HUDEP-2 (cell line): ENCODE results near the gene KPNA5.
A peak's percentile ranks its signal among the peaks of the same experiment; 100 is the strongest.
"Not testable (repeated sequence)": the region's sequence is repeated elsewhere in the genome, so short reads cannot be mapped to it uniquely, and the experiment has no call there.

Experiments used
- DNase-seq, 76 experiments: peaks; one replicate each; lab custom pipeline; 2025; ENCODE audit not compliant: unreplicated experiment in 76 of 76; lab: John Stamatoyannopoulos, UW

KPNA5 gene

GRCh38 chr6:116680880-116681672, at the start of gene KPNA5:
Gene KPNA5, plus strand, starts transcription at chr6:116681211. Its CDS starts 124 bp downstream, at chr6:116681335.
- DNase-seq: peak in 75 of 76 experiments; percentile 59 to 95 (median 87)

DNA sequence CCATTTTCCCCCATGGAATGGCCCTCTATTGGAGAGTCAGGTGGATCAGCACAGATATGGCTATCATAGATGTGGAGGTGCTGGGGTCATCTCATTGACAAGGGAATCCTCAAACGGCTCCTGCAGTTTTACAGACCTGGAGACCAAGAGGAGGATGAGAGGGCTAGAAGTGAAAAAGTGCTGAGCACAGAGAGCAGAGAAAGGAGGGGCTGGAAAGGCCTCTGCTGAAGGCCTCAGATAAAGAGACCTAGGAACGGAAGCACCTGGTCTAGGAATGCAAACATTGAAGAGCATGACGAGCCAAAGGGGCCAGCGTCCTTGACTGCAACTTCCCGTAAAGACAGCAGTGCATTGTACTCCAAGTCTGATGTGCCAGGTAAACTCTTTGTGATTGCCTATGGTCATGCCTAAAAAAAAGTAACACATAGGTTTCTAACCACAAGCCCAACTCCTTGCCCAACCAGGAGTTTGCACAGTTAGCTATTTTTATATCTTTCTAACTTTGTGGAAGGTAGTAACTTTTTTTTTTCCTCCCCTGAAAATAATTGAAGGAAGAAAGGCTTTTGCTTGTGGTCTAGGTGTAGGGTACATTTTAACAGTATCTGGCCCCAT, 49.5 kb upstream of the KPNA5 start:
- no peak for DNase-seq

GRCh38 chr6:116633685-116634084, 47.3 kb upstream of the KPNA5 start:
- DNase-seq: peak in 10 of 76 experiments; percentile 6 to 23 (median 16)

DNA sequence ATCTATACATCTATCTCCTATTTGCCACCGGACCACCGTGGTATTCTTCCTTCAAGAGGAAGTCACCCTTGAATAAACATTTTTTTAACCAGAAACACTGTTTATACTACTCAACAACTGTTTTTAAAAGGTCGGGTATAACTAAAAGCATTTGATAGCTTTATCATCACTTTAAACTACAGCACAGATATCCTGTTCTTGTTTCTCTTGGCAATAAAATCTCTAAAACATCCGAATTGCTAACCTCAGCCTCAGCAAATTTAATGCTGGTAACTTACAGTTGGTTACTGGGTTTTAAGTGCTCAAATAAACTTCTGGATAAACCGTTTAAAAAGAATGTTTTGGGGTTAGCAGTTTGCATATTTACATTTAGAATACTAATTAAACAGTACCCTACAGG, 32.9 kb upstream of the KPNA5 start:
- no peak for DNase-seq

DNA sequence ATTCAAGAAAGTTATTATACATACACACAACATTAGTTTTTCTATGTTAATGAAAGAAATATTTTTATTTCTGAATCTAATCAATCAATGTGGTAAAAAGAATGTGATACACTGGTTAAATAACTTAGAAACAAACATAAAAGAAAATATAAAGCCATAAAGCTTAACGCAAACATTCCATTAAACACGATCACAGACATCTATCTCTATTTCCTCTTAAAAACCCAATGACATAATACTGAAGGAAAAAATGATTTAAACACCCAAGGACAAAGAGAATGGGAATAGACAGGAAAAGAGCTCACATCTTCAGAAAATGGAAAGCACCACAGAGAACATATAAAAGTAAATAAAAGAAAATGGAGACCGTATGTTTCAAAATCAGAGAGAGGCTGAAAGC, 31.9 kb upstream of the KPNA5 start:
- DNase-seq: no peak

- peak in 1 of 76 experiments; percentile 28 for DNase-seq
These were observed 29.1 kb upstream of the KPNA5 start for GRCh38 chr6:116651916-116652315.

GRCh38 chr6:116661594-116661993, 19.4 kb upstream of the KPNA5 start:
- DNase-seq: peak in 4 of 76 experiments; percentile 12 to 33 (median 24)

GRCh38 chr6:116662202-116662601, 18.8 kb upstream of the KPNA5 start:
- peak in 5 of 76 experiments; percentile 14 to 25 (median 22) for DNase-seq

DNA sequence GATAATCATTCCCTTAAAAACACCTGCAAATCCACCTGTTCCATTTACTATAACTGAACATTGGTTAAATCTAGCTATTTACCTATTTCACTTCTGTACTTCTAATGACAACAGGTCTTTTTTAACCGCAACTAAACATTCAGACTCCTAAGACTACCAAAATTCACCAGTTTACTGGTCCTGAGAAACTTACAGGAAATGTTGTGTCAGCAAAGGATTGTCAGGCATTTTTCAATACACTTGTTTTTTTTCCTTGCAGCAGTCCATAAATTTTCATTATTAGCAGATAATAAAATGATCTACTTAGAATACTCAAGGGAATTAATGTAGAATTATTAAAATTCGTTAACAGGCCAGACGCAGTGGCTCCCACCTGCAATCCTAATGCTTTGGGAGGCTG, 17.7 kb upstream of the KPNA5 start:
- DNase-seq: no peak

DNA sequence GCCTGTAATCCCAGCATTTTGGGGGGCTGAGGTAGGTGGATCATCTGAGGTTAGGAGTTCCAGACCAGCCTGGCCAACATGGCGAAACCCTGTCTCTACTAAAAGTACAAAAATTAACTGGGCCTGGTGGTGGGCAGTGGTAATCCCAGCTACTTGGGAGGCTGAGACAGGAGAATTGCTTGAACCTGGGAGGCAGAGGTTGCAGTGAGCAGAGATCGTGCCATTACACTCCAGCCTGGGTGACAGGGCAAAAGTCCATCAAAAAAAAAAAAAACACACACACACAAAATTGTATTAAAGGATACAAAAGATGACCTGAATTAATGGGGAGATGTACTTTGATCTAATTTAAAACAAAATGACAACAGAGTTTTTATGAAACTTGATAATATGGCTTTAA, 16.8 kb upstream of the KPNA5 start:
- not testable (repeated sequence) for DNase-seq

GRCh38 chr6:116665464-116665863, 15.5 kb upstream of the KPNA5 start:
- DNase-seq: peak in 1 of 76 experiments; percentile 18

GRCh38 chr6:116666869-116667268, 14.1 kb upstream of the KPNA5 start:
- peak in 19 of 76 experiments; percentile 16 to 69 (median 48) for DNase-seq

GRCh38 chr6:116667623-116668022, 13.4 kb upstream of the KPNA5 start:
- DNase-seq: peak in 16 of 76 experiments; percentile 8 to 52 (median 20)

DNA sequence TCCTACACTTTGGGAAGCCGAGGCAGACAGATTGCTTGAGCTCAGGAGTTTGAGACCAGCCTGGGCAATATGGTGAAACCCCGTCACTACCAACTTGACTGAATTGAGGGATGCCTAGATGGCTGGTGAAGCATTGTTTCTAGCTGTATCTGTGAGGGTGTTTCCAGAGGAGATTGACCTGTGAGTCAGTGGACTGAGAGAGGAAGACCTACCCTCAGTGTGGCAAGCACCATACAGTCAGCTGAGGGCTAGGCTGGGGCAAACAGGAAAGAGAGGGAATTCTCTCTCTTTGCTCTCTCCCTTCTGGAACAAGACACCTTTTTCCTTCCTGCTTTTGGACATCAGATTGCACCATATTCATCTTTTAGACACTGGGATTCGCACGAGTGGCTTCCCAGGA, 8.7 kb upstream of the KPNA5 start:
- DNase-seq: no peak

- DNase-seq: no peak
These were observed 5.0 kb upstream of the KPNA5 start for GRCh38 chr6:116676021-116676420.

- peak in 33 of 76 experiments; percentile 8 to 61 (median 26) for DNase-seq
These were observed 1.3 kb downstream of the KPNA5 start for GRCh38 chr6:116682334-116682712.

DNA sequence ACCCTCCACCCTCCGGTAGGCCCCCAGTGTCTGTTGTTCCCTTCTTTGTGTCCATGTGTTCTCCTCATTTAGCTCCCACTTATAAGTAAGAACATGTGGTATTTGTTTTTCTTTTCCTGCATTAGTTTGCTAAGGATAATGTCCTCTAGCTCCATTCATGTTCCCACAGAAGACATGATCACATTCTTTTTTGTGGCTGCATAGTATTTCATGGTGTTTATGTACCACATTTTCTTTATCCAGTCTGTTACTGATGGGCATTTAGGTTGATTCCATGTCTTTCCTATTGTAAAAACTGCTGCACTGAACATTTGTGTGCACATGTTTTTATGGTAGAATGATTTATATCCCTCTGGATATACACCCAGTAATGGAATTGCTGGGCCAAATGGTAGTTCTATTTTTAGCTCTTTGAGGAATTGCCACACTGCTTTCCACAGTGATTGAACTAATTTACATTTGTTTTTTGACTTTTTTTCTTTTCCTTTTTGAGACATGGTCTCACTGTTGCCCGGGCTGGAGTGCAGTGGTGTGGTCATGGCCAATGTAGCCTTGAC, 4.5 kb downstream of the KPNA5 start:
- DNase-seq: no peak

- DNase-seq: not testable (repeated sequence)
These were observed 5.6 kb downstream of the KPNA5 start for GRCh38 chr6:116686475-116687101.

GRCh38 chr6:116691154-116691553, 10.1 kb downstream of the KPNA5 start:
- DNase-seq: no peak

- DNase-seq: not testable (repeated sequence)
These were observed 11.9 kb downstream of the KPNA5 start for GRCh38 chr6:116692873-116693272.

- not testable (repeated sequence) for DNase-seq
These were observed 12.3 kb downstream of the KPNA5 start for GRCh38 chr6:116693275-116693674.
